MM.1S (cell line): Measurements from ENCODE around the gene LMO7.

Experiments used
- DNase-seq: peaks from one replicate; pipeline ENCODE4 v3.0.0-alpha.2; 2015
- H2AFZ ChIP-seq: fragments of 300-600 bp; sonication (generic); 2 replicates; pipeline ENCODE4 v1.6.0; 2016; ENCODE audit warnings: antibody characterized with exemption, low read length
- H3F3A ChIP-seq: fragments of 300-600 bp; sonication (generic); 2 replicates; pipeline ENCODE4 v1.6.1; 2016; ENCODE audit warnings: mild to moderate bottlenecking, antibody characterized with exemption, low read length, moderate library complexity, mixed read lengths; ENCODE audit not compliant: insufficient read depth
- H3K27ac ChIP-seq: fragments of 300-600 bp; sonication (generic); 2 replicates; pipeline ENCODE4 v1.5.1; 2016; ENCODE audit warnings: mild to moderate bottlenecking, low read length
- H3K27me3 ChIP-seq: fragments of 300-600 bp; sonication (generic); replicated peaks from 2 replicates; pipeline ENCODE4 v1.6.0; 2016; ENCODE audit warnings: low read length; ENCODE audit not compliant: insufficient read depth
- H3K36me3 ChIP-seq: fragments of 300-600 bp; sonication (generic); replicated peaks from 2 replicates; pipeline ENCODE4 v1.6.1; 2016; ENCODE audit warnings: mild to moderate bottlenecking, low read length, mixed read lengths; ENCODE audit not compliant: insufficient read depth
- H3K4me1 ChIP-seq: fragments of 300-600 bp; sonication (generic); 2 replicates; pipeline ENCODE4 v1.6.1; 2016; ENCODE audit warnings: low read length, mixed read lengths
- H3K4me2 ChIP-seq: fragments of 300-600 bp; sonication (generic); 2 replicates; pipeline ENCODE4 v1.6.0; 2016; ENCODE audit warnings: low read depth, low read length
- H3K4me3 ChIP-seq: fragments of 300-600 bp; sonication (generic); 2 replicates; pipeline ENCODE4 v1.5.1; 2016; ENCODE audit warnings: low read length, mixed read lengths
- H3K79me2 ChIP-seq: fragments of 300-600 bp; sonication (generic); 2 replicates; pipeline ENCODE4 v1.6.1; 2016; ENCODE audit warnings: mixed run types, low read length, mixed read lengths
- H3K9ac ChIP-seq: fragments of 300-600 bp; sonication (generic); 2 replicates; pipeline ENCODE4 v1.6.1; 2016; ENCODE audit warnings: low read length, mixed read lengths
- H3K9me2 ChIP-seq: fragments of 300-600 bp; sonication (generic); replicated peaks from 2 replicates; pipeline ENCODE4 v1.6.1; 2016; ENCODE audit warnings: mild to moderate bottlenecking, low read length, mixed read lengths; ENCODE audit not compliant: insufficient read depth
- H3K9me3 ChIP-seq: fragments of 300-600 bp; sonication (generic); replicated peaks from 2 replicates; pipeline ENCODE4 v1.6.1; 2016; ENCODE audit warnings: mild to moderate bottlenecking, low read length, mixed read lengths; ENCODE audit not compliant: insufficient read depth
- H4K20me1 ChIP-seq: fragments of 300-600 bp; sonication (generic); 2 replicates; pipeline ENCODE4 v1.6.1; 2016; ENCODE audit warnings: mild to moderate bottlenecking, low read length, moderate library complexity, mixed read lengths; ENCODE audit not compliant: insufficient read depth
- EZH2 ChIP-seq: fragments of 300-600 bp; sonication (generic); optimal IDR thresholded peaks from 2 replicates; pipeline ENCODE3; 2017; ENCODE audit warnings: low read depth, mild to moderate bottlenecking, antibody characterized with exemption, low read length, mixed read lengths
- EZH2phosphoT487 ChIP-seq: fragments of 300-600 bp; sonication (generic); IDR thresholded peaks from 2 replicates; pipeline ENCODE4 v1.6.1; 2018; ENCODE audit warnings: antibody characterized with exemption, low read length
- TF ChIP-seq, protein P1 (sequence below): fragments of 300-600 bp; sonication (generic); IDR thresholded peaks from 2 replicates; pipeline ENCODE4 v1.5.1; 2016; ENCODE audit warnings: antibody characterized with exemption, low read length, mixed read lengths

LMO7 gene

DNA sequence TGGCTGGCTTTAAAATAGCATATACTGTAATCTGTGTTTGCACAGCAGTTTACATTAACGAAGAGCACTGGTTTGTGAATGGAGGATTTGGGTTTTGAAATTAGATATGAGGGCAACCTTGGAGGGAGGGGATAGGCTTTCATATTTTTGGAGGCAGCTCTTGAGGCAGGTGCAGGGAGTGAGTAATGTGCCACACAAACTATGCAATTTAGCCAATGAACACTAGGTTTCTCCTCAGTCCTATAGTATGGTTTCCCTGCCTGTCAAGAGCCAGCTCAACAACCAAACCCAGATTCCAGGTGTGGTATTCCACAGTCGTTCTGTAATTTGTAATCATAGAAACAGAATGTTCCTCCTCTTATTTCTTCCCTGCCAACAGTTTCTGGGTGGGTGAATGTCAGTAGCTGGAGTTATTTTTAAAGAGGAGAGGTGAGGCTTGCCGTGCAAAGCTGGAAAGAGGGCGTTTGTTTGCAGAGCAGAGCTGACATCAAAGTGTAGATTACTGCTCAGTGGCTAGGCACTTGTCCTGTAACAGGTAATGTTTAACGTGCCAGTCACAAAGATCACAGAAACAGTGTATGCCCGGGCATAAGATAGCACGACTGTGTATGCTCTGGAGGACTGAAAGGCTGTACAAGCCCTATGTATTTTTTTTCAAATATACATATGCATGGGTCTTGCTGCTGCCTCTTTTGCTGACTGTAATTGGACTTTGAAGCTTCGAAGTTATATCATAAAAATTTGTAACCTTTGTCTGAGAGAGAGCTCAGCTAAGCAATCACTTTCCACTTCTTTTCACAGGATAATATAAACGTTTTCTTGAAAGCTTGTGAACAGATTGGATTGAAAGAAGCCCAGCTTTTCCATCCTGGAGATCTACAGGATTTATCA is 124.2 kb downstream of the LMO7 start:
- Histone ChIP-seq H3K27ac (no peak overlapping the region), H3K4me3 (no peak overlapping the region), H3K4me1 (peaks cover 12% of the 10 kb centered on the region), H3K79me2 (no peaks in the 10 kb centered on the region), H3K9ac (no peak overlapping the region), H3F3A (peaks cover 10% of the 10 kb centered on the region), H2AFZ (no peak overlapping the region), H3K9me2 (no peaks in the 10 kb centered on the region), H3K9me3 (no peaks in the 10 kb centered on the region), H3K4me2 (no peak overlapping the region), H4K20me1 (no peaks in the 10 kb centered on the region), H3K27me3 (no peaks in the 10 kb centered on the region), H3K36me3 (no peaks in the 10 kb centered on the region)
- DNase-seq = no peak
- no peak for TF ChIP-seq EZH2
- TF ChIP-seq, protein P1, sequence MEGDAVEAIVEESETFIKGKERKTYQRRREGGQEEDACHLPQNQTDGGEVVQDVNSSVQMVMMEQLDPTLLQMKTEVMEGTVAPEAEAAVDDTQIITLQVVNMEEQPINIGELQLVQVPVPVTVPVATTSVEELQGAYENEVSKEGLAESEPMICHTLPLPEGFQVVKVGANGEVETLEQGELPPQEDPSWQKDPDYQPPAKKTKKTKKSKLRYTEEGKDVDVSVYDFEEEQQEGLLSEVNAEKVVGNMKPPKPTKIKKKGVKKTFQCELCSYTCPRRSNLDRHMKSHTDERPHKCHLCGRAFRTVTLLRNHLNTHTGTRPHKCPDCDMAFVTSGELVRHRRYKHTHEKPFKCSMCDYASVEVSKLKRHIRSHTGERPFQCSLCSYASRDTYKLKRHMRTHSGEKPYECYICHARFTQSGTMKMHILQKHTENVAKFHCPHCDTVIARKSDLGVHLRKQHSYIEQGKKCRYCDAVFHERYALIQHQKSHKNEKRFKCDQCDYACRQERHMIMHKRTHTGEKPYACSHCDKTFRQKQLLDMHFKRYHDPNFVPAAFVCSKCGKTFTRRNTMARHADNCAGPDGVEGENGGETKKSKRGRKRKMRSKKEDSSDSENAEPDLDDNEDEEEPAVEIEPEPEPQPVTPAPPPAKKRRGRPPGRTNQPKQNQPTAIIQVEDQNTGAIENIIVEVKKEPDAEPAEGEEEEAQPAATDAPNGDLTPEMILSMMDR = no peak
- TF ChIP-seq EZH2phosphoT487 = no peak

DNA sequence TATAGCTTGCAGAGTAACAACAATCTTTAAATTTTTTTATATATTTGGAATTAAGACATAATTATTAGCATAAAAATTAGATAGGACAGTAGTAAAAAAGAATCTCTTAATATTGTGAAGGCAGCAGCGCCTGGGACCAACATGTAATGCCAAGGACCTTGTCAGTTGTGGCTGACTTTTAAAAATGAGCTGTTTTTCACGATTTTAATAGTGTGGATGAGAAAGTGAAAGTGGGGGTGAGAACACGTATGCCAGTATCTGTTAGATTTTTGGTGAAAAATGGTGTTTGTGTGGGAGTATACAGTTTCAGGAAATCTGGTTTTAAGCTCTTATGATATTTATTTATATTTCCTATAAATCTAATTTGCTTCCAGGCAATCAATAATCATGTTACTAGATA is 125.2 kb downstream of the LMO7 start:
- Histone ChIP-seq H2AFZ (no peak overlapping the region), H3K4me3 (no peak overlapping the region), H3K36me3 (no peaks in the 10 kb centered on the region), H3K79me2 (no peaks in the 10 kb centered on the region), H3K27me3 (no peaks in the 10 kb centered on the region), H3K4me2 (no peak overlapping the region), H3K27ac (no peak overlapping the region), H3K9me2 (no peaks in the 10 kb centered on the region), H3F3A (peaks cover 10% of the 10 kb centered on the region), H3K4me1 (peaks cover 12% of the 10 kb centered on the region), H3K9ac (no peak overlapping the region), H3K9me3 (no peaks in the 10 kb centered on the region), H4K20me1 (no peaks in the 10 kb centered on the region)
- no peak for DNase-seq
- TF ChIP-seq EZH2phosphoT487 = no peak
- TF ChIP-seq EZH2 = no peak
- TF ChIP-seq, protein P1 = no peak

DNA sequence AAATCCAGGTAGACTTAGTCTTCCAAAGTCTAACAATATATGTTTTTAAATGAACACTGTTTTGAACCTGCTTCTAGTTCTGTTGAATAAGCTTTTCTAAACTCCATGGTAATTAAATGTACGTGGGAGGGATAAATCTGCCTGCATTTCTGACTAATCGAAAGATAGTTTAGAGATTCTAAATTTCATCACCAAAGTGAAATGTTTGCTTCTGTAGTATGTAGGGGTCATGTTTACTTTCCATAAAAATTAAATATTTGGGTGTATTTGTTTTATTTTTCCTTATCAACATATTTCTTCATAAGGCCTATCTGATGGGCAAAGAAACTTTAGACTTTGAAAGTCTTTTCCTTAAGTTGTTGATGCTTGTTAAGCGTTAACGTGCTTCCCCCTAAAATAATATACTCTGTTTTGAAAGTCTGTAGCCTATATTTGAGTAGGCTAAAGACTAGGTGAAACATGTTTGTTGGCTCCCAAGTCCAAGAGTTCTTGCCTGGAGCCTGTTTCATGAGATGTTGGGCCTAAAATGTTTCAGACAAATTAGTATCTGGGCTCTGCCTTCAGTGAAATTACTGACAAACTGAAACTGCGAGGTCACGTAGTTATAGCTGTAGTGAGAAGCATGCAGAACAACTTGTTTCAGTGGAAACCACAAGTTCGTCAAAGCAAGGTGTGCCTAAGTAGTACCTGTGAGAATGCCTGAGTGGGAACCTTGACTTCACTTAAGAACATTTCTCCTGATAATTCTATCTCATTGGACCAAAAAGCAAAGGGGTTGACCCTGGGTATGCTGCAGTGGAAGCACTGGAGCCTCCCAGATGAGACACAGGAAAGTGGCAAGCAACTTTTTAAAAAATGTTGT is 126.2 kb downstream of the LMO7 start:
- Histone ChIP-seq H3K9ac (no peak overlapping the region), H4K20me1 (no peaks in the 10 kb centered on the region), H3K79me2 (no peaks in the 10 kb centered on the region), H3K36me3 (no peaks in the 10 kb centered on the region), H3K9me2 (no peaks in the 10 kb centered on the region), H3K4me2 (peak overlapping the region; percentile 11; the same call in 1 of the 2 replicates), H3K4me1 (peaks cover 12% of the 10 kb centered on the region), H3K4me3 (no peak overlapping the region), H3F3A (peaks cover 10% of the 10 kb centered on the region), H3K27ac (peak overlapping the region; percentile 39; the same call in 1 of the 2 replicates), H2AFZ (no peak overlapping the region), H3K9me3 (no peaks in the 10 kb centered on the region), H3K27me3 (no peaks in the 10 kb centered on the region)
- DNase-seq = peak; percentile 86
- TF ChIP-seq EZH2 (no peak), EZH2phosphoT487 (no peak)
- TF ChIP-seq, protein P1 = no peak
